Stimulated activated CD8-positive, alpha-beta memory T cell treated with anti-CD3 and anti-CD28 coated beads, Interleukin-15, amount 100 ng/mL, for 48 hours (primary cell): ENCODE measurements around the gene TOX2.
A peak's percentile ranks its signal among the peaks of the same experiment; 100 is the strongest.

ENCODE experiments used
- DNase-seq, 2 donors: peaks; one replicate each; pipeline ENCODE4 v3.0.0-alpha.2; 2020; ENCODE audit warnings: low read depth in 2 of 2

Gene TOX2

GRCh38 chr20:44019638-44020335 is 105.1 kb downstream of the TOX2 start:
- no peak for DNase-seq

GRCh38 chr20:44020406-44021148 is 105.9 kb downstream of the TOX2 start:
- DNase-seq: no peak

GRCh38 chr20:44021186-44021585 is 106.5 kb downstream of the TOX2 start:
- no peak for DNase-seq

GRCh38 chr20:44021900-44022299 is 107.2 kb downstream of the TOX2 start:
- DNase-seq: no peak

- no peak for DNase-seq
Measured at GRCh38 chr20:44022464-44022863, 107.8 kb downstream of the TOX2 start.

GRCh38 chr20:44023515-44024371 is 109.1 kb downstream of the TOX2 start:
- no peak for DNase-seq

GRCh38 chr20:44024820-44025580 is 110.3 kb downstream of the TOX2 start:
- no peak for DNase-seq

GRCh38 chr20:44025756-44026155 is 111.1 kb downstream of the TOX2 start:
- DNase-seq: no peak

- no peak for DNase-seq
Measured at GRCh38 chr20:44026647-44027342, 112.1 kb downstream of the TOX2 start.

GRCh38 chr20:44027343-44028002 is 112.8 kb downstream of the TOX2 start:
- no peak for DNase-seq

- no peak for DNase-seq
Measured at GRCh38 chr20:44028003-44028730, 113.5 kb downstream of the TOX2 start.

- DNase-seq: peak in 1 of 2 donors; percentile 49
Measured at GRCh38 chr20:44028868-44029847, 114.5 kb downstream of the TOX2 start.

GRCh38 chr20:44029848-44030230 is 115.2 kb downstream of the TOX2 start:
- DNase-seq: no peak

GRCh38 chr20:44030394-44030793 is 115.7 kb downstream of the TOX2 start:
- DNase-seq: no peak

- no peak for DNase-seq
Measured at GRCh38 chr20:44031001-44031574, 116.4 kb downstream of the TOX2 start.

GRCh38 chr20:44031781-44032582 is 117.3 kb downstream of the TOX2 start:
- no peak for DNase-seq

GRCh38 chr20:44032583-44033331 is 118.1 kb downstream of the TOX2 start:
- no peak for DNase-seq
